ENCODE measurements around the gene TMC8.

TMC8 gene

GRCh38 chr17:78110363-78111015, 20.1 kb upstream of the TMC8 start:
- no peak for DNase-seq (ENCODE audit: extremely low read depth, low read depth)
- TF ChIP-seq CTCF (IDR thresholded peaks at IDR 0.05; ENCODE audit: low read depth, low read length): no peak

- TF ChIP-seq CTCF (IDR thresholded peaks at IDR 0.05; ENCODE audit: low read depth, low read length): no peak
- no peak for DNase-seq (ENCODE audit: extremely low read depth, low read depth)
Observed at GRCh38 chr17:78111016-78111726, 19.4 kb upstream of the TMC8 start.

- DNase-seq (ENCODE audit: extremely low read depth, low read depth): no peak
- no peak for TF ChIP-seq CTCF (IDR thresholded peaks at IDR 0.05; ENCODE audit: low read depth, low read length)
Observed at GRCh38 chr17:78111727-78112517, 18.6 kb upstream of the TMC8 start.

GRCh38 chr17:78112518-78113471, 17.8 kb upstream of the TMC8 start:
- TF ChIP-seq CTCF (IDR thresholded peaks at IDR 0.05; ENCODE audit: low read depth, low read length): peak; percentile 98

GRCh38 chr17:78113804-78114785, 16.5 kb upstream of the TMC8 start:
- no peak for TF ChIP-seq CTCF (IDR thresholded peaks at IDR 0.05; ENCODE audit: low read depth, low read length)
- no peak for DNase-seq (ENCODE audit: extremely low read depth, low read depth)

More at GRCh38 chr17:78112518-78113471, 17.8 kb upstream of the TMC8 start:
- DNase-seq (ENCODE audit: extremely low read depth, low read depth): no peak

All from AG09319 (cell line).